Body of pancreas (tissue), 4 donors: Measurements from ENCODE around the gene MACROH2A1.

Source experiments
- CTCF ChIP-seq, 7 experiments: fragments of 450-650 bp in 4 of 7; fragments of 200-600 bp in 3 of 7; sonication (generic) in 3 of 7; IDR thresholded peaks; one replicate each; pipeline ENCODE4 v1.5.1; 2016 to 2019; ENCODE audit warnings: antibody characterized with exemption in 7 of 7
- POLR2A ChIP-seq, 3 donors: fragments of 450-650 bp; IDR thresholded peaks; one replicate each; pipeline ENCODE4 v1.6.1; 2016; ENCODE audit warnings: antibody characterized with exemption in 3 of 3, mild to moderate bottlenecking in 2 of 3

- TF ChIP-seq CTCF (IDR thresholded peaks at IDR 0.05) = no peak
- TF ChIP-seq POLR2A (IDR thresholded peaks at IDR 0.05) = no peak
Observed at GRCh38 chr5:135394095-135394494, 4.9 kb downstream of the MACROH2A1 start.
